ENCODE measurements around the gene SLC16A8.

Gene SLC16A8

GRCh38 chr22:38126928-38127668, 43.1 kb upstream of the SLC16A8 start:
- H3K36me3 ChIP-seq (ENCODE audit: insufficient read depth) = no peaks in the 10 kb centered on the region
- H4K20me1 ChIP-seq (ENCODE audit: insufficient read depth) = no peaks in the 10 kb centered on the region
- no peak overlapping the region for H3K27ac ChIP-seq
- H3K27me3 ChIP-seq (ENCODE audit: insufficient read depth, low read depth) = no peaks in the 10 kb centered on the region
- H3K4me3 ChIP-seq (IDR thresholded peaks at IDR 0.05; ENCODE audit: insufficient read depth, low read depth, low read length) = no peak overlapping the region
- no peak for TF ChIP-seq CTCF (conservative IDR thresholded peaks at IDR 0.05; ENCODE audit: low read depth, low read length)
- no peak overlapping the region for H3K9ac ChIP-seq
- H3K4me1 ChIP-seq (ENCODE audit: low read depth, poor library complexity, severe bottlenecking) = peaks cover 17% of the 10 kb centered on the region
- no peak overlapping the region for H3K4me2 ChIP-seq
- no peaks in the 10 kb centered on the region for H3K79me2 ChIP-seq (ENCODE audit: insufficient read depth, low read depth)
- H2AFZ ChIP-seq (ENCODE audit: low read depth) = no peak overlapping the region

DNA sequence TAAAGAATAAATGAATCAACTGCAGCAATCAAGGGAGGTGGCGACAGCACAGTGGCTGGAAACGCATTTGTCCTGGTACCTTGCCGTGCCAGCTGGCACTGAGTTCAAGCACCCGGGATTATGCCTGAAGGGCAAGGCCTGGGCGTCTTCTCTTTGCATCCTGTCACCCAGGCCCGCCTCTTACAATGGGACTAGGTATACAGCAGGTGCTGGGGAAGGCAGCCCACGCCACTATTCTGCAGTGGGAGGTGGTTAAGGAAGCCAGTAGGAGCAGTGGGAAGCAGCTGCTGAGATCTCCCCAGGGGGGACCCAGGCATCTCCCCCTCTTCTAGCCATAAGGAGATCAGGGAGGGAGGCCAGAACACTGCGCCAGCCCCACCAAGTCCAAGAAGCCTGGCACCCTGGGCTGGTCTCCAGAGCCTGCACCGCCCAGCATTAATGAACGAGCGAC, 41.8 kb upstream of the SLC16A8 start:
- H3K36me3 ChIP-seq (ENCODE audit: insufficient read depth) = no peaks in the 10 kb centered on the region
- no peaks in the 10 kb centered on the region for H4K20me1 ChIP-seq (ENCODE audit: insufficient read depth)
- H3K4me1 ChIP-seq (ENCODE audit: low read depth, poor library complexity, severe bottlenecking) = peaks cover 9% of the 10 kb centered on the region
- no peak overlapping the region for H3K27ac ChIP-seq
- no peak for TF ChIP-seq CTCF (conservative IDR thresholded peaks at IDR 0.05; ENCODE audit: low read depth, low read length)
- no peaks in the 10 kb centered on the region for H3K27me3 ChIP-seq (ENCODE audit: insufficient read depth, low read depth)
- H3K79me2 ChIP-seq (ENCODE audit: insufficient read depth, low read depth) = no peaks in the 10 kb centered on the region
- H3K4me2 ChIP-seq = no peak overlapping the region
- H3K9ac ChIP-seq = no peak overlapping the region
- H3K4me3 ChIP-seq (IDR thresholded peaks at IDR 0.05; ENCODE audit: insufficient read depth, low read depth, low read length) = no peak overlapping the region
- no peak overlapping the region for H2AFZ ChIP-seq (ENCODE audit: low read depth)

GRCh38 chr22:38125038-38125610, 41.1 kb upstream of the SLC16A8 start:
- no peaks in the 10 kb centered on the region for H3K79me2 ChIP-seq (ENCODE audit: insufficient read depth, low read depth)
- no peak for TF ChIP-seq CTCF (conservative IDR thresholded peaks at IDR 0.05; ENCODE audit: low read depth, low read length)
- no peaks in the 10 kb centered on the region for H3K27me3 ChIP-seq (ENCODE audit: insufficient read depth, low read depth)
- no peak overlapping the region for H3K4me2 ChIP-seq
- no peak overlapping the region for H3K4me3 ChIP-seq (IDR thresholded peaks at IDR 0.05; ENCODE audit: insufficient read depth, low read depth, low read length)
- H3K4me1 ChIP-seq (ENCODE audit: low read depth, poor library complexity, severe bottlenecking) = peaks cover 9% of the 10 kb centered on the region
- H4K20me1 ChIP-seq (ENCODE audit: insufficient read depth) = no peaks in the 10 kb centered on the region
- H3K9ac ChIP-seq = no peak overlapping the region
- H2AFZ ChIP-seq (ENCODE audit: low read depth) = no peak overlapping the region
- no peaks in the 10 kb centered on the region for H3K36me3 ChIP-seq (ENCODE audit: insufficient read depth)
- H3K27ac ChIP-seq = no peak overlapping the region

GRCh38 chr22:38124236-38124974, 40.4 kb upstream of the SLC16A8 start:
- no peak overlapping the region for H3K4me2 ChIP-seq
- no peak overlapping the region for H3K9ac ChIP-seq
- H4K20me1 ChIP-seq (ENCODE audit: insufficient read depth) = no peaks in the 10 kb centered on the region
- peaks cover 9% of the 10 kb centered on the region for H3K4me1 ChIP-seq (ENCODE audit: low read depth, poor library complexity, severe bottlenecking)
- no peak overlapping the region for H2AFZ ChIP-seq (ENCODE audit: low read depth)
- H3K4me3 ChIP-seq (IDR thresholded peaks at IDR 0.05; ENCODE audit: insufficient read depth, low read depth, low read length) = no peak overlapping the region
- TF ChIP-seq CTCF (conservative IDR thresholded peaks at IDR 0.05; ENCODE audit: low read depth, low read length) = no peak
- no peaks in the 10 kb centered on the region for H3K27me3 ChIP-seq (ENCODE audit: insufficient read depth, low read depth)
- H3K79me2 ChIP-seq (ENCODE audit: insufficient read depth, low read depth) = no peaks in the 10 kb centered on the region
- no peaks in the 10 kb centered on the region for H3K36me3 ChIP-seq (ENCODE audit: insufficient read depth)
- H3K27ac ChIP-seq = no peak overlapping the region
